ENCODE measurements around the gene DLGAP4.

GRCh38 chr20:36310215-36310981 is 4.3 kb downstream of the DLGAP4 start:
- TF ChIP-seq, protein P1, sequence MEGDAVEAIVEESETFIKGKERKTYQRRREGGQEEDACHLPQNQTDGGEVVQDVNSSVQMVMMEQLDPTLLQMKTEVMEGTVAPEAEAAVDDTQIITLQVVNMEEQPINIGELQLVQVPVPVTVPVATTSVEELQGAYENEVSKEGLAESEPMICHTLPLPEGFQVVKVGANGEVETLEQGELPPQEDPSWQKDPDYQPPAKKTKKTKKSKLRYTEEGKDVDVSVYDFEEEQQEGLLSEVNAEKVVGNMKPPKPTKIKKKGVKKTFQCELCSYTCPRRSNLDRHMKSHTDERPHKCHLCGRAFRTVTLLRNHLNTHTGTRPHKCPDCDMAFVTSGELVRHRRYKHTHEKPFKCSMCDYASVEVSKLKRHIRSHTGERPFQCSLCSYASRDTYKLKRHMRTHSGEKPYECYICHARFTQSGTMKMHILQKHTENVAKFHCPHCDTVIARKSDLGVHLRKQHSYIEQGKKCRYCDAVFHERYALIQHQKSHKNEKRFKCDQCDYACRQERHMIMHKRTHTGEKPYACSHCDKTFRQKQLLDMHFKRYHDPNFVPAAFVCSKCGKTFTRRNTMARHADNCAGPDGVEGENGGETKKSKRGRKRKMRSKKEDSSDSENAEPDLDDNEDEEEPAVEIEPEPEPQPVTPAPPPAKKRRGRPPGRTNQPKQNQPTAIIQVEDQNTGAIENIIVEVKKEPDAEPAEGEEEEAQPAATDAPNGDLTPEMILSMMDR (IDR thresholded peaks at IDR 0.05) = no peak
- no peak for TF ChIP-seq POLR2A (IDR thresholded peaks at IDR 0.05)
